WTC11 (cell line): Measurements from ENCODE around the gene CRYBA2.

ENCODE experiments used
- ZNF416 ChIP-seq: fragments of 250-450 bp; sonication (Bioruptor Pico); IDR thresholded peaks from 2 replicates; pipeline ENCODE4 v1.9.0; 2021; ENCODE audit warnings: mild to moderate bottlenecking, inconsistent platforms
- TF ChIP-seq, protein P1 (sequence below): fragments of 200-600 bp; IDR thresholded peaks from 2 replicates; pipeline ENCODE4 v1.8.0; 2022; ENCODE audit warnings: antibody characterized with exemption

DNA sequence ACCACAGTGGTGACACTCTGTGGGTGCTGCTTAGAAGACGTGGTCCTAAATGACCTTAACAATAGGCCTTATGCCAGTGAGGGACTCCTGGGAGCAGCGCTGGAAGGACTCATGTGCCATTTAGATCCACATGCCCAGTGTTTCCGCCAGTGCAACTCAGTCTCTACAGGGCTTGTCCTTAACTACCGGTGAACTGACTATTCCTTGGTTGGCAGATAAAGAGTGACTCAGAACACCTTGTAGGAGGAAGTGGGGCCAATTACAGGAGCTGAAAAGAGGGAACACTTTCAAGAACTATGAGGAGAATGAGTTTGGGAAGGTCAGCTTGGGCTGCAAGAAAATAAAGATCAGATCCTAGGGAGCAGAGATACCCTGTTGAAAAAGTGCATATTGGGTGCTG, 35.6 kb downstream of the CRYBA2 start:
- TF ChIP-seq, protein P1, sequence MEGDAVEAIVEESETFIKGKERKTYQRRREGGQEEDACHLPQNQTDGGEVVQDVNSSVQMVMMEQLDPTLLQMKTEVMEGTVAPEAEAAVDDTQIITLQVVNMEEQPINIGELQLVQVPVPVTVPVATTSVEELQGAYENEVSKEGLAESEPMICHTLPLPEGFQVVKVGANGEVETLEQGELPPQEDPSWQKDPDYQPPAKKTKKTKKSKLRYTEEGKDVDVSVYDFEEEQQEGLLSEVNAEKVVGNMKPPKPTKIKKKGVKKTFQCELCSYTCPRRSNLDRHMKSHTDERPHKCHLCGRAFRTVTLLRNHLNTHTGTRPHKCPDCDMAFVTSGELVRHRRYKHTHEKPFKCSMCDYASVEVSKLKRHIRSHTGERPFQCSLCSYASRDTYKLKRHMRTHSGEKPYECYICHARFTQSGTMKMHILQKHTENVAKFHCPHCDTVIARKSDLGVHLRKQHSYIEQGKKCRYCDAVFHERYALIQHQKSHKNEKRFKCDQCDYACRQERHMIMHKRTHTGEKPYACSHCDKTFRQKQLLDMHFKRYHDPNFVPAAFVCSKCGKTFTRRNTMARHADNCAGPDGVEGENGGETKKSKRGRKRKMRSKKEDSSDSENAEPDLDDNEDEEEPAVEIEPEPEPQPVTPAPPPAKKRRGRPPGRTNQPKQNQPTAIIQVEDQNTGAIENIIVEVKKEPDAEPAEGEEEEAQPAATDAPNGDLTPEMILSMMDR = no peak
- TF ChIP-seq ZNF416 = no peak
